ENCODE results near the gene CHRM5.

The CHRM5 gene

DNA sequence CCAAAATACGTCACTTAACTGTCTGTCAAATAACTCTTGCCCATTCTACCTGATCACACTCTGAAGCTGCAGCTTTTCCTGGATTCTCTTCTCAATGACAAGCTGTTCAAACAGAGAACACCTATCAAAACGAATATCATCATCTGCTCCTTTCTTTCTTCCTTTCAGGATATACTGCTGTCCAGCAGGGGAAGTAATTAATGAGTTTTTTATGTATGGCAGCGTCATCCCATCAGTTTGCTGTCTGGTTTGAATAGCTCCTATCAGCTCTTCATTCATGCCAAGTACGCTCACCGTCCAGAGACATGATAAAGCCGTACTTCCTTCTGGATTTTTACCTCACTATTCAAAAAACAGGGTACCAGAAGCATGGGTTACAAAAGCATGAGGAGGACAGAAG is at the start of gene CHRM5:
Gene CHRM5 (plus strand): TSS at position 274 of the 400 bp plus-strand sequence. CDS start 94,221 bp downstream, outside the sequence.
- no peak for DNase-seq

- DNase-seq, result no peak
Measured at GRCh38 chr15:33923446-33923845, 44.9 kb upstream of the CHRM5 start.

GRCh38 chr15:33926260-33926659 is 42.0 kb upstream of the CHRM5 start:
- no peak for DNase-seq

DNA sequence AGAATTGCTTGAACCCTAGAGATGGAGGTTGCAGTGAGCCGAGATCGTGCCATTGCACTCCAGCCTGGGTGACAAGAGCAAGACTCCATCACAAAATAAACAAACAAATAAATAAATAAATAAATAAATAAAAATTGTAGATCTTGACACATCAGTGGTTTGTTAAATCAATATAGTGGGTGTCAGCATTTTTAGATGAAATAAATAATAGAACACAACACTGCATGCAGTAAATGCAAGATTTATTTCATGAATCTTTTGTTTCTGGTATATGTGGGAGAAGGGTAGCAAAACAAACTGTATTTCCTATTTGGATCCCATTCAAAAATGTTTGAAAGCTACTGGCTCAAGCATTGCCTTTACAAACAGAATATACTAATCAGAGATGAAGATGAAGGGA is 35.6 kb upstream of the CHRM5 start:
- no peak for DNase-seq

GRCh38 chr15:33934396-33934795 is 33.9 kb upstream of the CHRM5 start:
- no peak for DNase-seq

DNA sequence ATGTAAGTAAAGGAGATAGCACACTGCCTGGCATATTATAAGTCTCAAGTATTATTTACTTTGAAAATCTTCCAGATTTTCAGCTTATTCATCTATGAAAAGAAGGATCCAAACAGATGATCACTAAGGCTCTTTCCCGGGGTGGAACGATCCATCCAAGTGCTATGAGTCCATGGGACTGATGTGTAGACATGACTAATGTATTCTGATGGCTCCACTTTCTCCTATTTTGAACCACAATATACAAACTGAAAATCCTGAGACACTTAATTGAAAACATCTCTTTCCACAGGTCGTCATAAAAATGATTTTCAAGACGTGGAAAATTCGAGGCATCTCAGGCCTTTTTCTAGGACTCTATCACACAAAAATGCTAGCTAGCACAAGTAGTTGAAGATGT is 33.4 kb upstream of the CHRM5 start:
- DNase-seq, result no peak

DNA sequence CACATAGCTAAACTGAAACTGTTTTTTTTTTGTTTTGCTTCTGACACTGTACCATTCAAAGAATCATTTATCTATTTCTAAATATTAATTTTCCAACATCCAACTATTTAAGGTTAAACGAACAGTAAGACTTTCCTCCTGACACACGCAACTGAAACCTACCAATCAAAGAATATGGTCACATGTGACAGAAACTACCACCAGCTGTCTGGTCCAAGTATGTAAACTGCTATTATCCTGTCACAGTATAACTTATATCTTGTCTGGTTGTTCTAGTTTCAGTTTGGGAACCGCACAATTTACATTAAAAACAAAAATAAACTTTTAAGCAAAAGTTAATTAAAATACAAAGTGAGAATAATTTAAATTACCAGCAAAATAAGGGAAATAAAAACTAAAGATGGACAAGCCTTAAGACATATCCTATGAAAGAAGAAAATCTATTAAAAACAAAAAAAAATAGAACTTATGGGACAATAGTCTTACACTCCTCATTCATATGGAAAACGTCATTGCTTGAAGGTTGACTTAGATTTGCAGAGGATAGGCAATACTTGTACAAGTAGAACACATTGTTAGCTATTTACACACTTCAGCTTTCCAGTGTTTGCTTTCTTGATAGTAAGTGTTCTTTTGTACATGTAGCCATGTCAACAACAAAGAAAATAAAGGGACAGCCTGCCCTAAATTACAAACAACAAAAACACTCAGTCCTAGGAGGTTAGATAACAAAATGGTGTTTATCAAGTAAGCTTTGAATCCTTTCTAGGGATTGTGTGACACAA is 26.8 kb upstream of the CHRM5 start:
- no peak for DNase-seq

- no peak for DNase-seq
Measured at GRCh38 chr15:33946152-33946551, 22.1 kb upstream of the CHRM5 start.

- no peak for DNase-seq
Measured at GRCh38 chr15:33955945-33956344, 12.4 kb upstream of the CHRM5 start.

DNA sequence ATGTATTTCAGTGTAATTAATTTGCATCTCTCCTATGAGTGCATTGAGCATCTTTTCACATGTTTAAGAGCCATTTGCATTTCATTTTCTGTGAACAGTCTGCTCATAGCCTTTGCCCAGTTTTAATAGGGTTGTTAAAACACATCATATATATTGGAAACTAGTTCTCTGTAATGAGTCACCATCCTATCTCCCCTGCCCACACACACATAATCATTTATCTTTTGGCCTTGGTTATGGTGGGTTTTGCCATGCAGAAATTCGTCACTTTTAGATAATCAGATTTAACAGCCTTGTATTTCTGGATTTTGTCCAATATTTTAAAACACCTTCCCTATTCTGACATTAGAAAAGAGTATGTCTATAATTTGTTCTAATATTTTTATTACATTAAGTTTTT is 11.9 kb upstream of the CHRM5 start:
- no peak for DNase-seq

GRCh38 chr15:33959844-33960548 is 8.3 kb upstream of the CHRM5 start:
- DNase-seq, result no peak

DNA sequence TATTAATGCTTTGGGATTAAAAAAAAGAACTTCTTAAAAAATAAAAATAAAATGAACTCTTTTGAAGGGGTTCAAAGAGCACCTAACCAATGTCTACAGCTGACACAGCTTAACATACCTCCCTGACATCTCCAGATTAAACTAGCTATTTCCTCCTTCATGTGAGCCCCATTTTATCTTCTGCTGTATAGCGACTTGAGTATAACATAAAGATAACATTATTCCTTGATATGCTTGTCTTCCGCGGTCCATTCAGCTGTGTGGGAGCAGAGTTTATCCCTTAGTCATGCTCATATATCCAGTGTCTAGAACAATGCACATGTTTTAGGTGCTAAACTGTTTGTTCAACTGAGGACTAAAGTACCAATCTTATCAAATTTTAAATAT is 7.8 kb upstream of the CHRM5 start:
- DNase-seq, result no peak

DNA sequence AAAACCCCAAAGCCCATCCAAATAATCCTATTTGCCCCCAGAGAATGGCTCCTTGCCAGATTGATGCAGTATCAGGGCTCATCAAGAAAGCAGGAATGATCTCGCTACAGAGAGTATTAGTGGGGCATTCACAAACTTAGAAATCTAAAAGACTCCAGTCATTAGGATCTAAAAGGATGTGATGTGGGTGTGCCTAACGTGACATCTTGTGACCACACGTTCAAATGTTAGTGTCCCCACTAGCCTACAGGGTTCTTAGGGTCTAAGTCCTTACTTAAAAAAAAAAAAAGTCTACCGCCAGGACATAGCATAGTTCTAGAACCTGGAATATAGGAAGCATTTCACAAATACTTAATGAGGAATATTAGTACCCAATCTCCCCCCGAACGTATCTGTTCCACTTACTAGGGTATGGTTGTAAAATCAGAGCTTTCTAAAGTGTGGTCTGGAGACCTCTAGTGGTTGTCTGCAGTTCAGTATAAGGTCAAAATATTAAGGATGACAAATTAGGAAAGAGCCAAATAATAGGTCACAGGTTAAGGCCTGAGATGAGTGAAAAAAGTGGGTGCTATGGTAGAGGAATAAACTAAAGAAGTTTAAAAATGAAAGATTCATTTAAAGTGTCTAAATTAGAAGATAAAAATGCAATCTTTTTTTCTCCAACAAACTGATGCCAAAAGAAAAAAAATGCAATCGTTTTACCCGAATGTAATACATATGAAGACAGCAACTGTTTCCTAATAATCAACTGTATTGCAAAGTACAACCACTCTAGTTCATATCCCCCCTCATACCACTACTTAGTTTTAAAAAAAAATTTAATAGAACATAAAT is 4.2 kb upstream of the CHRM5 start:
- no peak for DNase-seq

DNA sequence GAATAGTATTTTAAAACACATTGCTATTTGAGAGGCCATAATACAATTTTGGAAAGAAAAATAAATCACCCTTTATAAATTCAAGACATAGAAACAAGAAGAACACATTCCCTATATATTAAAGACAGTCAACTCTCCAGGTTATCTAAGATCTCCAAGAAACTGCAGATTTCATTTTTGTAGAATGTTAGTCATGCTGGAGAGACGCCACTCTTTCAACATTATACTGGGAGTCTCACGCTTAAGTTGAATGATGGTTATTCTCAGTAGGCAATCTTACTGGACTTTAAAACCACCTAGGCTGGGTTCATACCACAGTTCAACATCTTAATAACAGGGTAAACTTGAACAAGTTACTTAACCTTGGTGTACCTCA is 3.6 kb upstream of the CHRM5 start:
- DNase-seq, result no peak

DNA sequence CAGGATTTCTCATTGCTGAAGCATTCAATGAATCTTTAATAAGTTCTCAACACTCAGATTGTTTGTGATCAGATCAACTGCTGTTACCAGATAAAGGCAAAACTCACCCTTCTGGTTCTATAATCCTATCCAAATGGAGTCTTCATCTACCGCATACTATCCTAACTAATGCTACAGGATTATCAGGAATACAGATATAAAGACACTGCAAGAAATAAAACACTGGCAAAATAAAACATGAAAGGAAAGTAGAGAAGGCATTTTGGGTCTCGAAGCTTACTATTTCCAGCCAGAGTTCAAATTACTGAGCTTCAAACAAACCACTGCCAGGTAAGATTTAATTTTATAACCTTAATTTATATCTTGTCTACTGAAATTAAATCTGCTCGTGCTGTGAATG is 524 bp downstream of the CHRM5 start:
- no peak for DNase-seq

- DNase-seq, result no peak
Measured at GRCh38 chr15:33971811-33972210, 3.5 kb downstream of the CHRM5 start.

DNA sequence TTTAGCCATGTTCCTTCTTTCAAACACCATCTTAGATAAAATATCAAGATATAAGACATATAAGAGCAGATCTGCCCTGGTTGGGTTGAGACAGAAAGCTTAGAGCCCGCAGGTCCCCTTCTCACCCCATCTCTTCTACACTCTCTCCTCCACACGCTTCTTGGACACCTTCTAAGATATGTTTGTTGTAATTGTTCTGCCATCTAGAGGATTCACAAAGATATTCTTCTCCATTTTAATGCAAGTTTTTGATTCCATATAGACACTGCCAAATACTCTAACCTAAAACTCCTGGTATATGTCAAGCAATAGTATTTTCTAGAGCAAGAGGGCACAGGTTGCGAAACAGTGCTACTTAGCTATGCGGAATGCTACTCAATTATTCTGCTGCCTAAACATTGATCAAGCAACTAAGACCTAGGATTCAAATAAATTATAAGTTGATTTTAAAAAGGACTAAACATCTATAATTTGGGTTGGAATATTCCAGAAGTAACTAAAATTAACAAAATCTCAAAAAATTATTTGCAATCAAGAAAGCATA is 6.8 kb downstream of the CHRM5 start:
- no peak for DNase-seq

DNA sequence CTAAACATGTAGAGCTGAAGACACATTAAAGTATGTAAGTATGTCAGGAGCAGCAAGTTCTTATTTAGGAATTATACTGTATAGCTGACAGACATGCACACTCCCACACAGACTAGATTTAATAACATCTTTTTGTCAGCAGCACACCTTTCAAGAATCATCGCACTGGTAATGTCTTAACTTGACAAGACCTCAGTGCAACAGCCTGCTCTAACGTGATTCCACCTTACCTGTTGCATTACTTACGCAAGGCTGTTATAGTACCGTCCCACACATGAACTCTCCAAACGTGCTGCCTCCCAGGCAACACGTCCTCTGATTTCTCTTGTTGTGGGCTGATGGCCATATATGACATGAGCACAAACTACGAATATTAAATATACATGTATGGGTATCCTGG is 11.9 kb downstream of the CHRM5 start:
- no peak for DNase-seq

- no peak for DNase-seq
Measured at GRCh38 chr15:33982516-33982915, 14.2 kb downstream of the CHRM5 start.

DNA sequence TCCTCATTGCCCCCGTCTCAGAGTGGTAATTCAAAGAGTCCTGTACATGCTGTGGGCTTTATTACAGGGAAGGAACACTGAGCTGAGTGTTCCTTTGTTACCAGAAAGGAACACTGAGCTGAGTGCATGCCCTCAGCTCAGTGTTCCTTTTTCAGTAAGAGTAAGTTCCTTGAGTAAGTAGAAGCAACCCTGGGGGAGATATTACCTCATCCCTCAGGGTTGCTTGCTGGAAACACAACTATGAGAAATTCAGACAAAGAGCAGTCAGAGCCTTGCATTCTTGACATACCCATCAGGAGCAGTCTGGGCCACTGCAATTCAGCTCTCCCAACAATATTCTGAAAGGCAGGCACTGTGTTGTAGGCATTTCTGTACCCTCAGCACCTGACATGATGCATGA is 17.0 kb downstream of the CHRM5 start:
- no peak for DNase-seq

DNA sequence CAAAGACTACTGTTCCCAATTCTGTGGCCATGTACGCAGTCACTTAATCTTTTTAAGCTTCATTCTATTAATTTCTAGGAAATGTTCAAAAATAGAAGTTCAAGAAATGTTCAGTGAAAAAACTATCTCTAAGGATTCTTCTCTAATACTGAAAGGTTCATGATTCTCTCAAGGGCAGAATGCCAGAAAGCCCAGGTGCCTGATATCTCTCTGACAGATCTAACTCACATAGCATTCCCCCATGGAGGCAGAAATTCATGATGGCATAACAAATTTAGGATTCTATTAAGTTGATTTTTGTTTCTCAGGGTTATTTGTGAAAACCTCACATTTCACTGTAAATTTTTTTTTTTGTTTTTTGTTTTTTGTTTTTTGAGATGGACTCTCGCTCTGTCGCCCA is 17.5 kb downstream of the CHRM5 start:
- DNase-seq, result no peak

DNA sequence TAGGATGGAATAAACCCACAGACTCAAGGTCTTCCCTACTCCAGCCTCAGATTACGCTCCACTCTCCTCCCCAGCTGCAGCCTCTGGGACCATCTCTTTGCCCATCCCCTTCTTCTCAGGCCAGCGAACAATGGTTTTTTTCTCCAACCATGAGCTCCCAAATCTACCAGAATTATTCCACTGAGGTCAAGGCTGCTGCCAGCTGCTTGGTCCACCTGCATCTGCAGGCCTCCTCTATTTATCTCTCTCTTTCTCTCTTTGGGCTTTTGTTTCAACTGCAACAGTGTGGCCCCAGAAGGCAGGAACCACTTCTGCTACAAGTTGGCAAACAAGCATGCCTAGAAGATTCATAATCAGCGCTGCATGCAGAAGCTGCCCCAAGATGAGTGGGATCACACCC is 19.1 kb downstream of the CHRM5 start:
- no peak for DNase-seq

DNA sequence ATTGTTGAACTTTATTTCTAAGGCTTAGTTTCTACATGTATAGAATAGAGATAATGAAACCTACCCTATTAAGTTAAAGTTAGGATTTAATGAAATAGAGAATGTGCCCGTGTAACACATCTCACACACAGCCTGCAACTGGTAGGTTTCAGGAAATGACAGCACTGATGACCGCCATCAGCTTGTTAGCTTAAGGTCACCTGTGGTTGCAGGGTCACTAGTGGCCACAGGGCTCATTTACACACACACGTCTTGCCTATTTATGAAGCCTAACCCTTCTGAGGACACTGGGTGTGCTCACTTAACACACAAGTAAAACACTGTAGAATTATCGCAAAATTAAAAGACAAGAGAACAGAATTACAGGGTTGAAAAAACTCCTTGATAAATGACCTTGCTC is 20.1 kb downstream of the CHRM5 start:
- DNase-seq, result no peak

Data from stimulated activated CD4-positive, alpha-beta T cell treated with anti-CD3 and anti-CD28 coated beads, Interleukin-4, amount 100 ng/mL, for 24 hours (primary cell).